Sciatic nerve (tissue), 2 donors: ENCODE results near the gene COL4A1. TPM values are rescaled to one million over a fixed set of nuclear protein-coding genes. Genes with fewer than 3 reads are reported as not detected.

ENCODE experiments used
- ATAC-seq: fragments of 200-7000 bp; cut with Tn5 transposase; one replicate; pipeline ENCODE4 v1.9.1; 2020; ENCODE audit warnings: mild to moderate bottlenecking, moderate library complexity
- DNase-seq: peaks from one replicate; pipeline ENCODE4 v3.0.0-alpha.2; 2020; ENCODE audit warnings: low spot score
- intact Hi-C: fragments of 100-400 bp; cut with DNase I; formaldehyde crosslinking; loops from one replicate; pipeline ENCODE4 v1.14.2; 2022
- total RNA-seq: library from RNA; stranded (reverse); fragmentation: NEBNext Ultra II Directional; extraction: Animal tissue kit (Norgen Biotek cat#: 25700); gene quantifications from one replicate; pipeline ENCODE4 v1.2.1, GENCODE V29; 2021
- donor health status: DM: no; HTN: no; CAD: no.
- donor health status: DM: no; HTN: no; CAD: no.

COL4A1 gene
- total RNA-seq, 1 donor from 2014 or later, result 423 TPM

GRCh38 chr13:110254751-110255553, 52.0 kb downstream of the COL4A1 start:
- intact Hi-C loops, result no loop called here
- DNase-seq (no peak), ATAC-seq (no peak)

GRCh38 chr13:110254151-110254679, 52.7 kb downstream of the COL4A1 start:
- intact Hi-C loops, result no loop called here
- DNase-seq (no peak), ATAC-seq (peak; percentile 2)

DNA sequence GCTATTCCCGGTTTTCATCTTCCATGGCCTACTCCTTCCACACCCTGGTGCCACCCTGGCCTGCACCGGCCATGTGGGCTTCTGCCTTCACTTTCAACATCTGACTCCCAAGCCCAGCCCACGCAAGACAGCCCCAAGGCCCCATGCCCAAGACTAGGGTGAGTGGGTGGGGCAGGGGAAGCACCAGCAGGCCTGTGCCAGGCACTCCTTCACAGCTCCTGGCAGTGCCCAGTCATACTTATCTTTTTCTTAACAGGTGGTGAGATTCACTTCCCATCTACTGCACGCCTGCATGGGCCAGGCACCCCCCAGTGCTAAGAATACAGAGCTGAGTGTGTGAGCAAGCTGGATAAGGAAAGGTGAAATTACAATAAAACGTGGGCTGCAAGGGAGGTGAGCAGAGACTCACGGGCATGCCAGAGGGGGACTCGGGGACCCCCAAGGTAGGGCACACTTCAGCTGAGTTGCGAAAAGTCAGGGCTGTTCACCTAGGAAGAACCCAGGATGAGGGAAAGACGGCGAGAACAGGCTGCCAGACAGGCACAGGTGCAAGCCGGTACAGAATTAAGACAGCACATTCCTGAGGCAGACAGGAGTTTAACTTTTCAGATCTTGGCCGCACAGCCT, 55.7 kb downstream of the COL4A1 start:
- DNase-seq, result no peak
- ATAC-seq, result no peak
- intact Hi-C loops, result no loop called here

GRCh38 chr13:110250258-110250891, 56.6 kb downstream of the COL4A1 start:
- ATAC-seq (peak; percentile 79), DNase-seq (peak; percentile 67)
- intact Hi-C loops, result no loop called here

GRCh38 chr13:110249326-110249725, 57.6 kb downstream of the COL4A1 start:
- ATAC-seq (no peak), DNase-seq (no peak)
- intact Hi-C loops, result loop anchor here (10.0 kb wide), 1 partner anchor 55 kb away; the partner anchor contains the start of genes COL4A1 and COL4A2

GRCh38 chr13:110248449-110249143, 58.4 kb downstream of the COL4A1 start:
- ATAC-seq (no peak), DNase-seq (no peak)
- intact Hi-C loops, result loop anchor here (10.0 kb wide), 1 partner anchor 56 kb away; the partner anchor contains the start of genes COL4A1 and COL4A2

GRCh38 chr13:110246530-110246929, 60.4 kb downstream of the COL4A1 start:
- DNase-seq (no peak), ATAC-seq (peak; percentile 45)
- intact Hi-C loops, result loop anchor here (10.0 kb wide), 1 partner anchor 58 kb away; the partner anchor contains the start of genes COL4A1 and COL4A2

DNA sequence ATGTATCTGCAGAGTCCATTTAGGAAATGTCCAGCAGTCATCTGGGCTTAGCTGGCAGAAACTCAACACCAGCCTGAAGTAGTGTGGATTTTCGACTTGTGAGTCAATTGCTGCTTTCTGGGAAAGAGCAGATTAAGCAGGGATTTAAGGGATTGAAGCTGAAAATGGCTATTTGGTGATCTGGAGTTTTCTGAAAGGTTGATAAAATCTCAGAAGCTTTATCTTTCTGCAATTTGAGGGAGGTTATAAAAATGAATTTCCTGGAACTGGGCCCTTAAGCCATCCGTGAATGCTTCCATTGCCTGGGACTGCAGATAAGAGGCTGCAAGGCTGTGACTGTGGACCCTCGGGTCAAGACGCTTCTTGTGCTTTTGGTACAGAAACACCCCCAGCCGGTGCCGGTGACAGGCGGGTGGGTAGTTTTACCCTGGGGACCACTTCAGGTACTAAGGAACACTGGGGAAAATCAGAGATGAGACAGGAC, 61.5 kb downstream of the COL4A1 start:
- no peak for ATAC-seq
- intact Hi-C loops, result loop anchor here (10.0 kb wide), 1 partner anchor 59 kb away; the partner anchor contains the start of genes COL4A1 and COL4A2
- no peak for DNase-seq

DNA sequence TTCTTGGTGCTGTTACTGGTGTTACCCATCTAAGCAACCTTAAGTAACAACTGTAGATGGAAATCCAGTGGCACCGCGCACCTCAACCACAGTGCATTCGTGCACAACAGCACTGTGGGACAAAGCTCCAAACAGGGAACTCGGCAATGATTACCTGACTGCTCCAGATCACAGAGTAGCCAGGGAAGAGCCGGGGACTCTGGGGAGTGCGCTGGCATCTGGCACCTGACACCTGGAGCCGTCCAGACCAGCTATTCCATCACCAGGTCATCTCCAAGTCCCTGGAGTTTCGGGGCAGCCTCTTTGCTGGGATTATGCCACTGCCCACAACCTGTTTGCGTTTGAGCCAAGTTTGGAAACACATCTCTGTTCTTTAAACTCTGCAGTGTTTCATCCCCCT, 62.0 kb downstream of the COL4A1 start:
- intact Hi-C loops, result loop anchor here (10.0 kb wide), 1 partner anchor 60 kb away; the partner anchor contains the start of genes COL4A1 and COL4A2
- DNase-seq (no peak), ATAC-seq (no peak)

DNA sequence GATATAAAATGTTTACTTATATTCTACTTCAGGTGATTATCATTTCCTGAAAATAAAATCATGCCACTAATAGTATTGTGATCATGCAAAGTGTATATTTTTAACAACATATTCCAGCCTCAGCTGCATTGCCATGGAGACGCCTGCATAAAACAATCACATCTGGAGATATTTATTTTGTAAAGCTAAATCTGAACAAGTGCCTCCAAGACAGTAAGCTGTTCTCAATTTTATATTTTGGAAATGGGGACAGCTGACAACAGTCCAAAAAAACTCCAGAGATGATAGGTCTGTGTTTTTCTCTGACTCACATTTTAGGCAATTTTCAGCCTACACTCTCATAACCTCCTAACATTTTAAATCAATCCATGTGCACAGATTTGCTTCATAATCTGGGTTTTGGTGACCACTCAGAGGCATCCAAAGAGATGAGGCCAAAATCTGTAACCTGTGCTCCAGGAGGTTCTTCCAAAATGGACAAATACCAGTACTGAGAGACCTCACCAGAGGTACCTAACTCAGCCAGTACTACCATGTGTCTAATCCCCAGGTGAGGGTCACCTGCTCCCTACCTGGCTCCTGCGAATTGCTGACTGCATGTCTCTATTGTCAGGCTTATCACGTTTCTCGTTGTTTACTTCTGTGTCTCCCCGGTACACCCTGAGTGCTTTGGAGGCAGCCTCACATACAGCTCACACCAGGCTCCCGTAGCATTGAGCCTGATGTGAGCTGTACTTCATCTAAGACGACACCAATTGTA, 62.7 kb downstream of the COL4A1 start:
- no peak for DNase-seq
- intact Hi-C loops, result loop anchor here (10.0 kb wide), 1 partner anchor 61 kb away; the partner anchor contains the start of genes COL4A1 and COL4A2
- peak; percentile 54 for ATAC-seq

- no peak for DNase-seq
- no peak for ATAC-seq
- intact Hi-C loops, result loop anchor here (10.0 kb wide), 1 partner anchor 62 kb away; the partner anchor contains the start of genes COL4A1 and COL4A2
Observed at GRCh38 chr13:110242615-110243014, 64.3 kb downstream of the COL4A1 start.

DNA sequence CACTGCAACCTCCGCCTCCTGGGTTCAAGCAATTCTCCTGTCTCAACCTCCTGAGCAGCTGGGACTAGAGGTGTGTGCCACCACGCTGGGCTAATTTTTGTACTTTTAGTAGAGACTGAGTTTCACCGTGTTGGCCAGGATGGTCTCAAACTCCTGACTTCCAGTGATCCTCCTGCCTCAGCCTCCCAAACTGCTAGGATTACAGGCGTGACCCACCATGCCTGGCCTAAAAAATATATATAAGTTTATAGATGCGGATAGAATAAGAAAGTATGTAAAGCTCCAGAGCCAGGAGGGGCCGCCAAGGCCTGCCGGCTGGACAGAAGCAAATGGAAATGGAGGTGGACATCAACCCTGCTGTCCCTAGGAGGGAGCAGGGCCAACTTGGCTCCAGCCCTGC, 66.0 kb downstream of the COL4A1 start:
- ATAC-seq (no peak), DNase-seq (no peak)
- intact Hi-C loops, result loop anchor here (10.0 kb wide), 1 partner anchor 64 kb away; the partner anchor contains the start of genes COL4A1 and COL4A2

GRCh38 chr13:110240352-110240751, 66.6 kb downstream of the COL4A1 start:
- no peak for ATAC-seq
- intact Hi-C loops, result loop anchor here (10.0 kb wide), 1 partner anchor 64 kb away; the partner anchor contains the start of genes COL4A1 and COL4A2
- DNase-seq, result no peak

GRCh38 chr13:110239280-110240125, 67.5 kb downstream of the COL4A1 start:
- DNase-seq, result no peak
- intact Hi-C loops, result loop anchor here (10.0 kb wide), 1 partner anchor 65 kb away; the partner anchor contains the start of genes COL4A1 and COL4A2
- ATAC-seq, result no peak

DNA sequence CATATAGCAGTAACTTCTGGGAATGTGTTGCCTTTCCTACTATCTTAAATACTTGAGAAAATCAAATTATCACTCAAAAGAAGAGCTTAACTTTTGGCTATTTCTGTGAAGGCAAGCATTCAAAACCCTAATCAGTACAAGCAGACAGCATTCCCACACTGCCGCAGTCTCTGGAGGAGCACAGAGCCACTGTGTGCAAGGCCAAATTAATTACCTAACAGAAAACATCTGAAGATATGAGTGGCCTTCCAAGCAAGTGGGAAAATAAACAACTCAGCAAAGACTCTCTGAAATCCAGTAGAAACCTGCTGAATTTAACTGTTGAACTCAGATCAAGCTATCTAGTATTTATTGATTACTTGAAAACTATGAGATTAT, 68.2 kb downstream of the COL4A1 start:
- peak; percentile 75 for ATAC-seq
- DNase-seq, result no peak
- intact Hi-C loops, result no loop called here

DNA sequence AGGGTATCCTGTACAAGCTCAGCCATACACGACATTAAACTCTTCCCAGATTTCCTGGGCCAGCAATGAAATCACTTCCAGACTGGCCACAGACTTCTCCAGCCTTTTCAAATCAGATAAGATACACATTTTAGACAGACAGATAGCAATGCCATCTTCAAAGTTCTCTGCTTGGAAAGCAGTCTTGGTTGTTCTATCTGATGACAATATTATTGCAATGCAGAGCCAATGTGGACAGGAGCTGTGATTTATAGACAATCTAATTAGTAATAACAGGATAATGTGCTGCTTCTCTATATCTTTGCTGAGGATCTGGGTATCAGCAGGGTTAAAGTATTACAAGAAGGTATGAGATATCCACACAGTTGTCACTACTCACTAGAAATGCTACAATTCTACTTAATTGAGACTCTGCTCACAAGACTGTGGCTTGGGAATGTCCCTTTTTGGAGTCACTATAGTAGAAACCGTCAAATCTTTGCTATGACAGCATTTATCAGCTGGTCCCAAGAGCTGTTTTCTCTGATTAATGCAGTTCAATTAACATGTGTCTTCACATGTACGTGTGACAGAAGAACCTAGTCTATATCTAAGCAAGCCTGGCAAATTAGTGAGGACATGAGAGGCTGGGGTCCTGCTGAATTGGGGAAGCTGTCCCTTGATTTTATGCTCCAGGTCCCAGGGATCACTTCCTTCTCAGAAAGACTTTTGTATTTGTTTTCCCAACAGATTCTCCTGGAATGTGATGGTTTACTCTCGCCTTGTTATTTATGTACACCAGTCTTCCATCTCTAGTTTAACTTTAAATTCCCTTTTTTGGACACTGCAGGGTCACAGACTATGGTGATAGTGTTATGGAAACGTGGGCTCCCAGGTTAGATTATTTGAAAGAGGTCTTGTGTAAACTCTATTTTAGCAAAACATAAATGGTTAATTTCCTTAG, 68.8 kb downstream of the COL4A1 start:
- no peak for DNase-seq
- intact Hi-C loops, result no loop called here
- ATAC-seq, result no peak
